ENCODE results near the gene KBTBD3.
"Not testable (repeated sequence)": the region's sequence is repeated elsewhere in the genome, so short reads cannot be mapped to it uniquely, and the experiment has no call there.

Gene KBTBD3

DNA sequence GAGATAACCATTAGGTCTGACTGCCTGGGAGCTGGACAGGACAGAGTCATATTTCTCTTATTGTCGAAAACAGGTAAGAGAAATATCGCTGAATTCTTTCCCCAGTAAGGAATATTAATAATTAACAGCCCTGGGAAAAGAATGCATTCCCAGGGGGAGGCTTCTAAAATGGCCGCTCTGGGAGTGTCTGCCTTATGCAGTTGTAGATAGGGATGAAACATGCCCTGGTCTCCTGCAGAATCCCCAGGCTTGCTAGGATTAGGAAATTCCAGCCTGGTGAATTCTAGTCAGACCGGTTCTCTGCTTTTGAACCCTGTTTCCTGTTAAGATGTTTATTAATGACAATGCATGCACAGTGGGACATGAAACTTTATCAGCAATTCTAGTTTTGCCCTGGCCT lies 74.1 kb downstream of the KBTBD3 start:
- not testable (repeated sequence) for DNase-seq

DNA sequence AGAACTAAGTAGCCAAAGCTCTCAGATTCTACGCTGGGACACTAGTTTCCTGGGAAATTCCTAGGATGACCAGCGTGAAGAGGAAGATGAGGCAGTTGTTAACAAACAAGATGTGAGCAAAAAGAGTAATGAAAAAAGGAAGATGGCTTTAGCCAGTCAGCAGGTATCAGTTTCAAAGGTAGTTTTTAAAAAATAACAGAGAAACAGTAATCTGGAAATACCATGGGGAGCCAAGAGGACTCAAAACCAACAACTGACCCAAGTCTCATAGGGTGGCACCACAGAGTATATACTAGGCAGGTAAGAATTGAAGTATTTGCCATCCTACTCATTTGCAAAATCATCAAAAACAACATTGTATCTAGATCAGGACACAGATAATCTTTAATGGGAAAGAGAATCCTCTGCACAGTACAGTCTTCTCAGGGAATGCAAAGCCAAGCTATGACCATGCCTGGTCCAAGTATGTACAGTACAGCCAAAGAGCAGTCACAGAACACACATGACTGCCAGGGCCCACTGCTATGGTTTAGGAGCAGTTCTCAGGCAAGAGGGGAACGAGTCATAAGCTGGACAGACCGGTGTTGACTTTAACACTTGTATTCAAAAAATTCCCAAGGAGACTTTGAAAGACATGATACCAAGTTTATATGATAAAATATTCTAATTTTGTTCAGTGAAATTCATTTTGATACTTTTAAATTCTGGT lies 75.7 kb downstream of the KBTBD3 start:
- DNase-seq, result no peak

All from suppressor macrophage treated with lipopolysaccharide for 4 hours (primary cell).